ENCODE measurements around the gene FARS2.

The FARS2 gene

GRCh38 chr6:5266423-5266822 is 5.1 kb downstream of the FARS2 start:
- TF ChIP-seq ZNF274 (IDR thresholded peaks at IDR 0.05; ENCODE audit: low read depth, low read length): no peak
- no peak overlapping the region for H3K4me3 ChIP-seq (ENCODE audit: low read length)

GRCh38 chr6:5270093-5270680 is 8.9 kb downstream of the FARS2 start:
- H3K4me3 ChIP-seq (ENCODE audit: low read length): no peak overlapping the region
- TF ChIP-seq ZNF274 (IDR thresholded peaks at IDR 0.05; ENCODE audit: low read depth, low read length): no peak

GRCh38 chr6:5271926-5272325 is 10.6 kb downstream of the FARS2 start:
- H3K4me3 ChIP-seq (ENCODE audit: low read length): no peak overlapping the region
- TF ChIP-seq ZNF274 (IDR thresholded peaks at IDR 0.05; ENCODE audit: low read depth, low read length): no peak

GRCh38 chr6:5274231-5274630 is 12.9 kb downstream of the FARS2 start:
- no peak for TF ChIP-seq ZNF274 (IDR thresholded peaks at IDR 0.05; ENCODE audit: low read depth, low read length)

GRCh38 chr6:5275497-5275896 is 14.2 kb downstream of the FARS2 start:
- no peak for TF ChIP-seq ZNF274 (IDR thresholded peaks at IDR 0.05; ENCODE audit: low read depth, low read length)

More at GRCh38 chr6:5274231-5274630, 12.9 kb downstream of the FARS2 start:
- H3K4me3 ChIP-seq (ENCODE audit: low read length): no peak overlapping the region

GRCh38 chr6:5276581-5276980 is 15.3 kb downstream of the FARS2 start:
- no peak overlapping the region for H3K4me3 ChIP-seq (ENCODE audit: low read length)
- TF ChIP-seq ZNF274 (IDR thresholded peaks at IDR 0.05; ENCODE audit: low read depth, low read length): no peak

More at GRCh38 chr6:5275497-5275896, 14.2 kb downstream of the FARS2 start:
- H3K4me3 ChIP-seq (ENCODE audit: low read length): no peak overlapping the region

- no peak for TF ChIP-seq ZNF274 (IDR thresholded peaks at IDR 0.05; ENCODE audit: low read depth, low read length)
These were observed 16.3 kb downstream of the FARS2 start for GRCh38 chr6:5277589-5277988.

GRCh38 chr6:5278047-5278446 is 16.7 kb downstream of the FARS2 start:
- no peak for TF ChIP-seq ZNF274 (IDR thresholded peaks at IDR 0.05; ENCODE audit: low read depth, low read length)
- H3K4me3 ChIP-seq (ENCODE audit: low read length): no peak overlapping the region

More at GRCh38 chr6:5277589-5277988, 16.3 kb downstream of the FARS2 start:
- no peak overlapping the region for H3K4me3 ChIP-seq (ENCODE audit: low read length)

GRCh38 chr6:5278565-5279120 is 17.3 kb downstream of the FARS2 start:
- no peak for TF ChIP-seq ZNF274 (IDR thresholded peaks at IDR 0.05; ENCODE audit: low read depth, low read length)

GRCh38 chr6:5279891-5280338 is 18.6 kb downstream of the FARS2 start:
- no peak for TF ChIP-seq ZNF274 (IDR thresholded peaks at IDR 0.05; ENCODE audit: low read depth, low read length)
- H3K4me3 ChIP-seq (ENCODE audit: low read length): no peak overlapping the region

More at GRCh38 chr6:5278565-5279120, 17.3 kb downstream of the FARS2 start:
- no peak overlapping the region for H3K4me3 ChIP-seq (ENCODE audit: low read length)

GRCh38 chr6:5280920-5281319 is 19.6 kb downstream of the FARS2 start:
- no peak for TF ChIP-seq ZNF274 (IDR thresholded peaks at IDR 0.05; ENCODE audit: low read depth, low read length)
- no peak overlapping the region for H3K4me3 ChIP-seq (ENCODE audit: low read length)

GRCh38 chr6:5282191-5282623 is 20.9 kb downstream of the FARS2 start:
- H3K4me3 ChIP-seq (ENCODE audit: low read length): no peak overlapping the region
- TF ChIP-seq ZNF274 (IDR thresholded peaks at IDR 0.05; ENCODE audit: low read depth, low read length): no peak

GRCh38 chr6:5285081-5285480 is 23.8 kb downstream of the FARS2 start:
- no peak overlapping the region for H3K4me3 ChIP-seq (ENCODE audit: low read length)
- no peak for TF ChIP-seq ZNF274 (IDR thresholded peaks at IDR 0.05; ENCODE audit: low read depth, low read length)

GRCh38 chr6:5285526-5285925 is 24.2 kb downstream of the FARS2 start:
- no peak for TF ChIP-seq ZNF274 (IDR thresholded peaks at IDR 0.05; ENCODE audit: low read depth, low read length)
- H3K4me3 ChIP-seq (ENCODE audit: low read length): no peak overlapping the region

- no peak for TF ChIP-seq ZNF274 (IDR thresholded peaks at IDR 0.05; ENCODE audit: low read depth, low read length)
- H3K4me3 ChIP-seq (ENCODE audit: low read length): no peak overlapping the region
These were observed 25.5 kb downstream of the FARS2 start for GRCh38 chr6:5286780-5287179.
